ENCODE data around the gene SORBS2.

DNA sequence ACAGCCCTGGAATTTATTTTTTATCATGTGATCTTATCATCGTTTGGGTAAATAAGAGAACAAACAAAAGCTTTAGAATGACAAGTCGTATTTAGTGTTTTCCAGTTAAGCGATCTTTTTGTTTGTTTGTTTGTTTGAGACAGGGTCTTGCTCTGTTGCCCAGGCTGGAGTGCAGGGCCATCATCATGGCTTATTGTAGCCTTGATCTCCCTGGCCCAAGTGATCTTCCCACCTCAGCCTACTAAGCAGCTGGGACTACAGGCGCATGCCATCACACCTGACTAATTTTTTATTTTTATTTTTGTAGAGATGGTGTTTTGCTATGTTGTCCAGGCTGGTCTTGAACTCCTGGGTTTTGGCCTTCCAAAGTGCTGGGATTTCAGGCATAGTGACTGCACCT, 219.6 kb downstream of the SORBS2 start:
- TF ChIP-seq, protein P1, sequence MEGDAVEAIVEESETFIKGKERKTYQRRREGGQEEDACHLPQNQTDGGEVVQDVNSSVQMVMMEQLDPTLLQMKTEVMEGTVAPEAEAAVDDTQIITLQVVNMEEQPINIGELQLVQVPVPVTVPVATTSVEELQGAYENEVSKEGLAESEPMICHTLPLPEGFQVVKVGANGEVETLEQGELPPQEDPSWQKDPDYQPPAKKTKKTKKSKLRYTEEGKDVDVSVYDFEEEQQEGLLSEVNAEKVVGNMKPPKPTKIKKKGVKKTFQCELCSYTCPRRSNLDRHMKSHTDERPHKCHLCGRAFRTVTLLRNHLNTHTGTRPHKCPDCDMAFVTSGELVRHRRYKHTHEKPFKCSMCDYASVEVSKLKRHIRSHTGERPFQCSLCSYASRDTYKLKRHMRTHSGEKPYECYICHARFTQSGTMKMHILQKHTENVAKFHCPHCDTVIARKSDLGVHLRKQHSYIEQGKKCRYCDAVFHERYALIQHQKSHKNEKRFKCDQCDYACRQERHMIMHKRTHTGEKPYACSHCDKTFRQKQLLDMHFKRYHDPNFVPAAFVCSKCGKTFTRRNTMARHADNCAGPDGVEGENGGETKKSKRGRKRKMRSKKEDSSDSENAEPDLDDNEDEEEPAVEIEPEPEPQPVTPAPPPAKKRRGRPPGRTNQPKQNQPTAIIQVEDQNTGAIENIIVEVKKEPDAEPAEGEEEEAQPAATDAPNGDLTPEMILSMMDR (IDR thresholded peaks at IDR 0.05; ENCODE audit: extremely low read depth in 1 of 2, insufficient read depth in 1 of 2, low read depth in 1 of 2, low read length in 2 of 2) = no peak
- TF ChIP-seq EZH2 (IDR thresholded peaks at IDR 0.05; ENCODE audit: borderline replicate concordance, low read depth, low read length, severe bottlenecking) (no peak), POLR2AphosphoS5 (IDR thresholded peaks at IDR 0.05; ENCODE audit: insufficient read depth, low read depth, low read length) (no peak), POLR2A (IDR thresholded peaks at IDR 0.05; ENCODE audit: low read depth, low read length) (no peak)

All from endothelial cell of umbilical vein (primary cell).